BLaER1 (cell line): ENCODE measurements around the gene DNAJC16.
"Not testable (repeated sequence)": the region's sequence is repeated elsewhere in the genome, so short reads cannot be mapped to it uniquely, and the experiment has no call there.

Source experiments
- H3K27ac ChIP-seq: shearing (Covaris generic); formaldehyde crosslinking; 2 replicates; pipeline ENCODE4 v1.8.1; 2022
- H3K27me3 ChIP-seq: shearing (Covaris generic); formaldehyde crosslinking; 2 replicates; pipeline ENCODE4 v1.8.1; 2022
- H3K36me3 ChIP-seq: shearing (Covaris generic); formaldehyde crosslinking; 2 replicates; pipeline ENCODE4 v1.8.1; 2022
- H3K4me1 ChIP-seq: shearing (Covaris generic); formaldehyde crosslinking; 2 replicates; pipeline ENCODE4 v1.8.1; 2022
- H3K4me2 ChIP-seq: shearing (Covaris generic); formaldehyde crosslinking; 2 replicates; pipeline ENCODE4 v1.8.1; 2022
- H3K4me3 ChIP-seq: shearing (Covaris generic); formaldehyde crosslinking; 2 replicates; pipeline ENCODE4 v1.8.1; 2022
- H3K9ac ChIP-seq: shearing (Covaris generic); formaldehyde crosslinking; 2 replicates; pipeline ENCODE4 v1.8.1; 2022
- H3K9me3 ChIP-seq: shearing (Covaris generic); formaldehyde crosslinking; 2 replicates; pipeline ENCODE4 v1.8.1; 2022
- H4K20me1 ChIP-seq: shearing (Covaris generic); formaldehyde crosslinking; 2 replicates; pipeline ENCODE4 v1.8.1; 2022
- Cebpa-rat ChIP-seq: shearing (Covaris generic); IDR thresholded peaks from 2 replicates; pipeline ENCODE4 v1.8.1; 2022

DNAJC16 gene

GRCh38 chr1:15488371-15488770 lies 38.3 kb upstream of the DNAJC16 start:
- H3K9ac ChIP-seq = no peak overlapping the region
- TF ChIP-seq Cebpa-rat = no peak
- no peak overlapping the region for H3K4me3 ChIP-seq
- no peak overlapping the region for H3K4me2 ChIP-seq
- peaks cover 37% of the 10 kb centered on the region for H3K36me3 ChIP-seq
- H3K9me3 ChIP-seq = no peaks in the 10 kb centered on the region
- H4K20me1 ChIP-seq = no peaks in the 10 kb centered on the region
- H3K27me3 ChIP-seq = no peaks in the 10 kb centered on the region
- H3K27ac ChIP-seq = no peak overlapping the region
- H3K4me1 ChIP-seq = peaks cover 11% of the 10 kb centered on the region

- H3K27ac ChIP-seq = no peak overlapping the region
- no peaks in the 10 kb centered on the region for H3K27me3 ChIP-seq
- H3K4me2 ChIP-seq = no peak overlapping the region
- no peak overlapping the region for H3K4me3 ChIP-seq
- peaks cover 11% of the 10 kb centered on the region for H3K4me1 ChIP-seq
- TF ChIP-seq Cebpa-rat = no peak
- no peaks in the 10 kb centered on the region for H4K20me1 ChIP-seq
- no peaks in the 10 kb centered on the region for H3K9me3 ChIP-seq
- H3K36me3 ChIP-seq = peaks cover 45% of the 10 kb centered on the region
- H3K9ac ChIP-seq = no peak overlapping the region
Measured at GRCh38 chr1:15489052-15489736, 37.5 kb upstream of the DNAJC16 start.

DNA sequence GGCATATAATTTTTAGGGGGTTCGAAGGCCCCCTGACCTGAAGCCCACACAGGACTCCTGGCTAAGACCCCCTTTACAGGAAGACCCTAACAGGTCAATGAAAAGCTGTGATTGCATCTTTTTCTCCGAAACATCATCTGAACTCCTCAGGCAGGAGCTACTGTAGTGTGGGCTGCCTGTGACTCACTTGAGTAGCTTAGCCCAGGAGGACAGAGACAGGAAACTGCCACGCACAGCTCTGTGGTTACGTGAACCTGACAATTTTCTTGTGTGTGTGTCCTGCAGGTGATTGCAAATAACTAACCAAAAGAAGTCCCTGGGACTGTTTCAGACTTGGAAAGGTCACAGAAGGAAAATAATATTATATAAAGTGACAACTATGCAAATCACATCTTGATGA lies 35.6 kb upstream of the DNAJC16 start:
- H3K27me3 ChIP-seq, H3K9me3 ChIP-seq, H4K20me1 ChIP-seq, H3K9ac ChIP-seq, H3K27ac ChIP-seq, H3K4me3 ChIP-seq: not testable (repeated sequence)
- peaks cover 55% of the 10 kb centered on the region for H3K36me3 ChIP-seq
- H3K4me1 ChIP-seq = peaks cover 11% of the 10 kb centered on the region
- H3K4me2 ChIP-seq = peak overlapping the region; percentile 14

- Histone ChIP-seq H3K36me3 (peaks cover 43% of the 10 kb centered on the region), H3K4me2 (no peak overlapping the region), H3K27me3 (no peaks in the 10 kb centered on the region), H4K20me1 (no peaks in the 10 kb centered on the region), H3K27ac (no peak overlapping the region), H3K4me1 (peaks cover 11% of the 10 kb centered on the region), H3K9me3 (no peaks in the 10 kb centered on the region; the same call in 1 of the 2 replicates), H3K9ac (no peak overlapping the region), H3K4me3 (no peak overlapping the region)
- TF ChIP-seq Cebpa-rat = no peak
Measured at GRCh38 chr1:15492596-15492995, 34.1 kb upstream of the DNAJC16 start.

- Histone ChIP-seq H3K27ac (no peak overlapping the region), H3K4me1 (peaks cover 11% of the 10 kb centered on the region), H3K4me2 (no peak overlapping the region), H3K27me3 (no peaks in the 10 kb centered on the region), H3K4me3 (no peak overlapping the region), H3K9ac (no peak overlapping the region), H3K9me3 (peaks cover 6% of the 10 kb centered on the region), H4K20me1 (no peaks in the 10 kb centered on the region), H3K36me3 (peaks cover 46% of the 10 kb centered on the region)
- no peak for TF ChIP-seq Cebpa-rat
Measured at GRCh38 chr1:15493869-15494390, 32.7 kb upstream of the DNAJC16 start.

GRCh38 chr1:15500184-15501178 lies 26.2 kb upstream of the DNAJC16 start:
- Histone ChIP-seq H3K9me3 (peaks cover 6% of the 10 kb centered on the region), H3K4me2 (no peak overlapping the region), H3K27me3 (no peaks in the 10 kb centered on the region), H4K20me1 (no peaks in the 10 kb centered on the region), H3K9ac (no peak overlapping the region), H3K27ac (no peak overlapping the region), H3K36me3 (peaks cover 41% of the 10 kb centered on the region), H3K4me3 (no peak overlapping the region), H3K4me1 (peaks cover 10% of the 10 kb centered on the region)
- no peak for TF ChIP-seq Cebpa-rat

- TF ChIP-seq Cebpa-rat = no peak
- no peaks in the 10 kb centered on the region for H4K20me1 ChIP-seq
- H3K27me3 ChIP-seq = no peaks in the 10 kb centered on the region
- H3K9ac ChIP-seq = no peak overlapping the region
- no peak overlapping the region for H3K27ac ChIP-seq
- H3K4me2 ChIP-seq = no peak overlapping the region
- H3K4me3 ChIP-seq = no peak overlapping the region
- H3K36me3 ChIP-seq = peaks cover 45% of the 10 kb centered on the region
- peaks cover 6% of the 10 kb centered on the region for H3K9me3 ChIP-seq
- H3K4me1 ChIP-seq = peaks cover 10% of the 10 kb centered on the region
Measured at GRCh38 chr1:15501208-15502032, 25.2 kb upstream of the DNAJC16 start.

DNA sequence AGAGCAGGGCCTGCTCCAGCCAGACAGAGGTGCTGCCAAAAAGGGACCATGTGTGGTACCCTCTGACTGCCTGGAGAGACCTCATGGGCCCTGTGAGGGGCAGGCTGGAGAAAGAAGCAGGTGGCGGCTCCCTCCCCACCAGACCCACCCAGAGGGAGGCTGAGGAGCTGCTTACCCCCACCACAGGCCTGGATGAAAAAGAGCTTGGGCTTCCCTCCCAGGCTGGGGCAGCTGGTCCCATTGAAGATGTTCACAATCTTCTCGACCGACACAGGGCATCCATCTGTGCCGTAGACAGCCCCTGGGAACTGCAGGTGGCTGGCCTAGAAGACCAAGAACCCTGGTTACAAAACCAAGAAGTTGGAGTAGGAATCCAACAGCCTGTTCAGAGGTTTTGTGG lies 22.2 kb upstream of the DNAJC16 start:
- peaks cover 46% of the 10 kb centered on the region for H3K36me3 ChIP-seq
- no peak overlapping the region for H3K9ac ChIP-seq
- H4K20me1 ChIP-seq = no peaks in the 10 kb centered on the region; the same call in 1 of the 2 replicates
- H3K9me3 ChIP-seq = no peaks in the 10 kb centered on the region
- TF ChIP-seq Cebpa-rat = no peak
- no peak overlapping the region for H3K4me2 ChIP-seq
- H3K27ac ChIP-seq = no peak overlapping the region
- peaks cover 25% of the 10 kb centered on the region for H3K4me1 ChIP-seq
- no peak overlapping the region for H3K4me3 ChIP-seq
- no peaks in the 10 kb centered on the region for H3K27me3 ChIP-seq

DNA sequence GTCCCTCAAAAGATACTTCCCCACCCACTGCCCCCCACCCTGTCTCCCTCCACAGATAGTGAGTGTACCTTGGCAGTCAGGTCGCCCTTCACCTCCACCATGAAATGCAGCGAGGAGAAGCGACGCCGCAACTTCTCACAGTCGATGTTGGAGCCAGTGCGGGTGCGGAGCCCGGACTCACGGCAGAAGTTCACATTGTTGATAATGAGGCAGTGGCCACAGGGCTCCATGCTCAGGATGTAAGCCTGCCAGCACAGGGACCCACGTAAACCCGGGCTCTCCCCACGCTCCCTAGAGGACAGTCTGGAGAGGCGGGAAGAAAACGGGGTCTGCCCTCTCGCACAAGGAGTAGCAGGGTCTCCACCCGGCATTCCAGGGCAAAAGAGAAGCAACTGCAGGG lies 19.8 kb upstream of the DNAJC16 start:
- Histone ChIP-seq H3K4me1 (peaks cover 37% of the 10 kb centered on the region), H3K9me3 (no peaks in the 10 kb centered on the region), H3K27me3 (no peaks in the 10 kb centered on the region), H3K4me2 (peak overlapping the region; percentile 11; the same call in 1 of the 2 replicates), H4K20me1 (no peaks in the 10 kb centered on the region; the same call in 1 of the 2 replicates), H3K36me3 (peaks cover 45% of the 10 kb centered on the region), H3K4me3 (no peak overlapping the region), H3K9ac (no peak overlapping the region), H3K27ac (no peak overlapping the region)
- no peak for TF ChIP-seq Cebpa-rat
